Ammon's horn (tissue), 1 donor: Measurements from ENCODE around the gene ERBB2.
"Not testable (repeated sequence)": the region's sequence is repeated elsewhere in the genome, so short reads cannot be mapped to it uniquely, and the experiment has no call there.

Experiments
- DNase-seq: peaks from one replicate; pipeline ENCODE4 v3.0.0-alpha.2; 2016; ENCODE audit warnings: low spot score

Gene ERBB2

DNA sequence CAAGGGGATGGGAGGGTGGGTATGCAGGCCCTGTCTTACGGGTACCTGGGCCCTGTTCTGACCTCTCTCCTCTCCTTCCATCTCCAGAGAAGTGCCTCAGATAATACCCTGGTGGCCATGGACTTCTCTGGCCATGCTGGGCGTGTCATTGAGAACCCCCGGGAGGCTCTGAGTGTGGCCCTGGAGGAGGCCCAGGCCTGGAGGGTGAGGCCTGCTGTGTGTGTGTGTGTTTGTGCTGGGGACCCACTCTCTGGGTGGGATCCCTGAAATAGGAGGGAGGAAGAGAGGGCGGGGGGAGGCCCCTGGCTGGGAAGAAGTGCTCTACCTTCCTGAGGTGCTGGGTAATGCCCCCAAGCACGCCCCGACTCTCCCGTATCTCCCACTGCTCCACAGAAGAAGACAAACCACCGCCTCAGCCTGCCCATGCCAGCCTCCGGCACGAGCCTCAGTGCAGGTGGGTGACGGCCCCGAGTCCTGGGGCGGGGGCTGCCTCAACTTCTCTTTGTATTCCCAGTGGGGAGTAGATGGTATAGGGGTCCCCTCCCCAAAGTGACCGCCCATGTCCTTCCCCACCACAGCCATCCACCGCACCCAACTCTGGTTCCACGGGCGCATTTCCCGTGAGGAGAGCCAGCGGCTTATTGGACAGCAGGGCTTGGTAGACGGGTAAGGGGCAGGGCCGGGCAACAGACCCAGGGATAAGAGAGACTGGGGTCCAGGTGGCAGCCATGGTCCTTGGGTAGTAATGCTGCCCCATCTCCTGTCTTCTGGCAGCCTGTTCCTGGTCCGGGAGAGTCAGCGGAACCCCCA lies 45.7 kb downstream of the ERBB2 start:
- no peak for DNase-seq

DNA sequence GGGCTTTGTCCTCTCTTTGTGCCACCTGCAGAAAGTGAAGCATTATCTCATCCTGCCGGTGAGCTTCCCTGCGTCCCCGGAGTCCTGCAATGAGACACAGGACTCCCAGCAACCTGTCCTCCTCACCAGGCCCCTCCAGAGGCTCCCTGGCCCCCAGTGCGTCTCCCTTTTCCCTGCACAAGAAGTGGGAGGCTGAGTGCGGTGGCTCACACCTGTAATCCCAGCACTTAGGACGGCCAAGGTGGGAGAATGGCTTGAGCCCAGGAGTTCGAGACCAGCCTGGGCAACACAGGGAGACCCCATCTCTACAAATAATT lies 46.2 kb downstream of the ERBB2 start:
- no peak for DNase-seq

DNA sequence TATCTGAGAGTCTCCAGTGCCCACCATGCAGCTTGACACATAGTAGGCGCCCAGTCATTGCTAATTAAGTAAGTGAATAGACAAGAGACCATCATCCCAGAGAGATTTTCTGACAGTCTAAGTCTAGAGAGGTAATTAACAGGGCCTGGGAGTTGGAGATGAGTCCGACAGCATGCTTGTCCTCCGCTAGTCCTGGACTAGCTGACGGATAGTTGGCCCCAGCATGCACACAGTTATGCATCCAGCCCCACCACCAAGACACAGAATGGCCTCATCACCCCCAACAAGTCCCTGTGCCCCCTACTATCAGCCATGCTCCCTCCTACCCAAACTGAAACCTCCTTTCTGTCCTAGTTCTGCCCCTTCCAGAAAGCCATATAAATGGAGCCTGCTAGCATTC lies 47.9 kb downstream of the ERBB2 start:
- DNase-seq, result no peak

GRCh38 chr17:39748444-39749034 lies 48.7 kb downstream of the ERBB2 start:
- not testable (repeated sequence) for DNase-seq

- no peak for DNase-seq
These were observed 50.5 kb downstream of the ERBB2 start for GRCh38 chr17:39750131-39751015.

DNA sequence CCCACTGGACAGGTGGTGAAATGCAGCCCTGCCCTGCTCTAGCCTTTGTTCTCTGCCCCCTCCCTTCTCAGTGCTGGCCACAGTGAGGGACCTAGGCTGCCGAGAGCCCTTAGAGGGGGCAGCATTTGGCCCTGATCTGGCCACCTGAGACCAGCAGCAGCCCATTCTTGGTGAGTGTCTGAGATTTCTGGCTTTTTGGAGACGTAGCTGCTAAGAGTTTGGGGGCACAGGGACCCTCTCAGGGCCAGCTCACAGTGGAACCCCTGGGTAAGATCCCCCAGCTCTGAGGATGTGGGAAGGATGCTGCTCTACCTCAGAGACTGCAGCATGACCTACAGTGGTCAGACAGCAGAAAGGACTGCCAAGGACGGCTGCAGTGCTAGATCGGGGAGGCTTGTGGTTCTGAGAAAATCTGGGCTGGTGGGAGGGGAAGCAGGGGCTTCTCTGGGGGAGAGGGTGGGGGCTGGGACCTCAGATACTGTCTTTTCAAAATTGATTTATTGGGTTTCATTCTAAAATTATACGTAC lies 51.2 kb downstream of the ERBB2 start:
- no peak for DNase-seq

GRCh38 chr17:39751637-39752036 lies 51.8 kb downstream of the ERBB2 start:
- DNase-seq, result no peak

GRCh38 chr17:39752241-39752881 lies 52.5 kb downstream of the ERBB2 start:
- DNase-seq, result no peak

DNA sequence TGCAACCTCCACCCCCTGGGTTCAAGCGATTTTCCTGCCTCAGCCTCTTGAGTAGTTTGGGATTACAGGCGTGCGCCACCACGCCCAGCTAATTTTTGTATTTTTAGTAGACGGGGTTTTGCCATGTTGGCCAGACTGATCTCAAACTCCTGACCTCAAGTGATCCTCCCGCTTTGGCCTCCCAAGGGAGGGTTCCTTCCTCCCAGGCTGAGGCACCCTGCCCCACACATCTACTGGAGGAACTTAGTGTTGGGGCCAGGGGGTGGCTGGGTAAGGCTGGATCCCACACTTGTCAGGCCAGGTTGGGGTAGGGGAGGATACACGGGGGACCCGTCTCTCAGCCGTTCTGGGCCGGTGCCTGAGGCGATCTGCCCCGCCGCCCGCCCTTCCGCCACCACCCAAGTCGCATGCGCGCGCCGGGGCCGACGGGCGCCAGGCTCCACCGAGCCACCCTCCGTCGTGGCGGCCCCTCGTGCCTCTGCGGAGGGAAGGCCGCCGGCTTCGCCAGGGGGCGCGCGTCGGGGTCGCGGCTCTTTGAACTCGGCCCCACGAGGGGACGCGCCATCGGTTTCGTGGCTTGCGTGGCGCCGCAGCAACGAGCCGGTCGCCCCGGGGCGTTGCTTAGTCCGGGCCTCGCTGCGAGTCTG lies 53.8 kb downstream of the ERBB2 start:
- DNase-seq, result no peak

DNA sequence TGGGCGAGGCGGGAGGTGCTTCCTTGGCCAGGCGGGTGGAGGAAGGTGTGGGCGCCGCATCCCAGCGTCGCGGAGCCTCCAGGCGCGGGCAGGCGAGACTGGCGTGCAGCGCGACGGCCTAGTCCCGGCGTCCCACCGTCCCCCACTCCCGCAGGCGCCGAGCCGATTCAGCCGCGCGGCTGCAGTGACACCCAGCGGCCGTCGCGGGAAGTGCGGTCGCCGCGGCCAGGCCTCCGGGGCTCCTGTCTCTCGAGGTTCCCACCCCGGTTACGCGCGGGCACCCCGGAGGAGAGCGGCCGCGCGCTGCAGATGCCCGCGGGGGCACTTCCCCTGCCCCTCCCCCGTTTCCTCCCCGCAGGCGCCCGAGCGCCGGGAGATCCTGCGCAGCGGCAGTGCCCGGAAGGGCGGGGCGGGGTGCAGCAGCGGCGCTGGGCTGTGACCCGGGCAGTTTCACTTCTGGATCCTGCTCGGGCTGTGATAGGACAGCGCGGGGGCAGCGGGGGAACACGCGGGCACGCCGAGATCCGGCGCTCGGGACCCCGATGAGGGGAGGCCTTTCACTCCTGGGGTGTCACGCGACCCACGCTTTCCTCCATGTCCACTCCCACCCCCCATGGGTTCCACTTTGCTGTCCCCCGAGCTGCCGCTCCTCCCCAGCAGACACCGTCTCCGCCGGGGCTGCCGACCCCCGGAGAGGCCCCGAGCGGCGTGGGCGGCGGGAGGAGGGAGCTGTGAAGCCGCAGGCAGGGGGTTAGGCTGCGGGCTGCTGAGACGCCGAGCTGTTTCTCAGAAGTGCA lies 54.5 kb downstream of the ERBB2 start:
- peak; percentile 84 for DNase-seq

DNA sequence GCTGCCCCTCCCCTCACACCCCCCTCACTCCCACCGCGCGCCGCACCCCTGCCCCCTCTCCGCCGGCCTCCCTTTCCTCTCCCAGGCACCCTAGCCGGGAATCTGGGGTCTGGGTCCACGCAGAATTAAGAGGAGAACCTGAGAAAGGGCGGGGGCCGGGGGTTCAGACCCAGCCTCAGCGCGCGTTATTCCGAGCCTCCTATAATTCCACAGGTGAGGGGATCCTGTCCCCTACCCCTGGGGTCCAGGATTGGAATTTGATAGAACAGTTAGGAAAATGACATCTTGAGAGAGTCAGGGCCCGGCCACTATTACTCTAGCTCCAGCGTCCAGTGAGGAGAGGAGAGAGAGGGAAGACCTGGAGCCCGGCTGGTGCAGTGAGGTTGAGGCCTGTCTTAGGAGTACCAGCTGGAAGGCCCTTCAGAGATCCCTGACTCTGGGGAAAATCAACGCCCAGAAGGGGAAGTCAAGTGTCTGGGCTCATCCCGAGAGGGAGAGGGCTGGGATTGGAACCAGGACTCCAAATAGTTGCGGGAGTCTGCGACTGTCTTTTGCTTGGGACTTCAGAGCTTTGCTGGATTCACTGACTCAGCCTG lies 55.2 kb downstream of the ERBB2 start:
- DNase-seq, result no peak

DNA sequence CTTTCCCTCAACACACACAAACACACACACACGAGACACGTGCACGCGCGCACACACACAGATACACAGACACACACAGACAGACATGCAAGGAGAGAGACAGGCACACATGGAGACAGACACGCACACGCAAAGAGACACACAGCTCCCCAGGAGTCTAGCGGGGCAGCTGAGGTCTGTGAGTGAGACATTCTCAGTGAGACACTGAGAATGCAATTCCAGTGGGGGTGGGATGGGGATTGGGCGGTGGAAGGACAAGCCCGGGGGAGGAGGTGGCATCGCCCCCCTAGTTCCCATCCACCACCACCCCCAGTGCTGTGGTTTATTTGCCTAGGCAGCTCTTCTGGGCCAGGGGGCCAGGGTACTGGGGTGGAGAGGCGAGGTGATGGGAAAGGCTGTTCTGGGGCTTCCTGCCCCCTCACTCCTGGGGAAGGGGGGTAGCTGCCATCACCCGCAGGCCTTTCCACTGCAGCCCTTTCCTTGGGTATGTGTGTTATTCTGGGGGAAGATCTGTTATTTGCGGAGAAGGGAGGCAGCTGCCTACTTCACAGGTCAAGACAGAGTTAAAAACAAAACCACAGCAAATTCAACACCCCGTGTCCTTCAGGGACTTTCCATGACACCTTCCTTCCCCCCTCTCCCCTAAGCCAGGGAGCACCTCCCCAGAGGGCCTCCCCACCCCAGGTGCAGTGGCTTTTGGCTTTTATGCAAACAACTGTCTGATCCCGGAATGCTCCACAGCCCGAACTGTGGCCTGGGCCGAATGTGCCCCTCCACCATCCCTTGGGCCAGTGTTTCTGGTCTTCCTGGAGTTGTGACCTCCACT lies 55.9 kb downstream of the ERBB2 start:
- DNase-seq, result no peak

GRCh38 chr17:39756380-39757079 lies 56.7 kb downstream of the ERBB2 start:
- DNase-seq, result no peak

DNA sequence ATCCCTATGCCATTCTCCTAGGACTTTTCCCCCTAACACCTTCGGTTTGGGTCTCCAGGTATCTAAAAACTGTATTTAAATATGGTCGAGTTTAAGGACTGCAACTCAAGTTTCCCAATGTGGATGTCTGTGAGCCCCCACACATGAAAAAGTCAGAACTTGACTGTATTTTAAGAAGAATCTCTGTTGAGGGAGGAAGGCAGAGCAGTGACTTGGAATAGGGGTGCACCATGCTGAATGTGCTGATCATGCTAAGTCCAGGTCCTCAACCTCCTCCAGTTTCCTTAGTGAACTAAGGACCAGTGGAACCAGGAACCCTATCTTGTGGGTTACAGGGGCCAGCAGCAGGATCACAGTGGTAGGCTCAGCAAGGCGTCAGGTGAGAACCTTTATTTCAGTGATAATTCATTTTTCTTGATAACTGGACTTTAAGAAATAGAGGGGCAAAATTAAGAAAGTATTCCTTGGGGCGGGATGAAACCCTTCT lies 57.4 kb downstream of the ERBB2 start:
- DNase-seq, result no peak

GRCh38 chr17:39757931-39758873 lies 58.3 kb downstream of the ERBB2 start:
- DNase-seq, result no peak

- DNase-seq, result no peak
These were observed 59.3 kb downstream of the ERBB2 start for GRCh38 chr17:39759204-39759603.

- no peak for DNase-seq
These were observed 62.1 kb downstream of the ERBB2 start for GRCh38 chr17:39761861-39762496.
